Measurements from ENCODE around the gene KIAA0513.
A peak's percentile ranks its signal among the peaks of the same experiment; 100 is the strongest.

Gene KIAA0513

GRCh38 chr16:85045641-85046471 is 18.3 kb downstream of the KIAA0513 start:
- peaks cover 55 to 58% of the 10 kb centered on the region in 2 experiments for H3K4me1 ChIP-seq (ENCODE audit: control insufficient read depth in 1 of 2, insufficient read depth in 1 of 2, low read depth in 1 of 2, low read length in 1 of 2)
- no peaks in the 10 kb centered on the region for H3K27me3 ChIP-seq
- TF ChIP-seq CTCF (IDR thresholded peaks at IDR 0.05) = no peak
- peaks cover 57% of the 10 kb centered on the region for H3K36me3 ChIP-seq
- H3K27ac ChIP-seq = peak overlapping the region; percentile 78
- H3K9me3 ChIP-seq = no peaks in the 10 kb centered on the region
- H3K4me3 ChIP-seq (ENCODE audit: low read depth in 1 of 2, low read length in 1 of 2) = no peak overlapping the region

DNA sequence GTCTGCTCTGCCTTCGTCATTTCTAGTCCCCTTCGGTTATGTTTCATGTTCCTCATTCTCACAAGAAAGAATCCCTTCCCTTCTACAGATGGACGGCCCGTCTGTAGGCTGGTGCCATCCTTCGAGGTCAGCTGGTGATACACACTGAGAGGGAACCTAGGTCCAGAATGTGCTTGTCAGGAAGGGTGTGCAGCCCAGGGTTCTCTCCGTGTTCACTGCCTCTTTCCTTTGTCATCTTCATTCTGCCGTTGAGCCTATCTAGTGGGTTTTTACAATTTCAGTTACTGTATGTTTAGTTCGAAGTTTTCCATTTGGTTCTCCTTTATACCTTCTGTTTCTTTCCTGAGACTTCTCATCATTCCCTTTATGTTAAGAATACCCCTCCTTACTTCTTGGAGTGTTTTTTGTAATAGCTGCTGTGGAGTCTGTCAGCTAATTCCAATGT is 18.9 kb downstream of the KIAA0513 start:
- H3K9me3 ChIP-seq = no peaks in the 10 kb centered on the region
- H3K27ac ChIP-seq = peak overlapping the region; percentile 78
- H3K27me3 ChIP-seq = no peaks in the 10 kb centered on the region
- TF ChIP-seq CTCF (IDR thresholded peaks at IDR 0.05) = no peak
- H3K36me3 ChIP-seq = peaks cover 50% of the 10 kb centered on the region
- peaks cover 52 to 53% of the 10 kb centered on the region in 2 experiments for H3K4me1 ChIP-seq (ENCODE audit: control insufficient read depth in 1 of 2, insufficient read depth in 1 of 2, low read depth in 1 of 2, low read length in 1 of 2)
- H3K4me3 ChIP-seq (ENCODE audit: low read depth in 1 of 2, low read length in 1 of 2) = peak overlapping the region in 1 of 2 experiments; percentile 29

- H3K36me3 ChIP-seq = peaks cover 47% of the 10 kb centered on the region
- no peak for TF ChIP-seq CTCF (IDR thresholded peaks at IDR 0.05)
Observed at GRCh38 chr16:85046931-85047866, 19.6 kb downstream of the KIAA0513 start.

DNA sequence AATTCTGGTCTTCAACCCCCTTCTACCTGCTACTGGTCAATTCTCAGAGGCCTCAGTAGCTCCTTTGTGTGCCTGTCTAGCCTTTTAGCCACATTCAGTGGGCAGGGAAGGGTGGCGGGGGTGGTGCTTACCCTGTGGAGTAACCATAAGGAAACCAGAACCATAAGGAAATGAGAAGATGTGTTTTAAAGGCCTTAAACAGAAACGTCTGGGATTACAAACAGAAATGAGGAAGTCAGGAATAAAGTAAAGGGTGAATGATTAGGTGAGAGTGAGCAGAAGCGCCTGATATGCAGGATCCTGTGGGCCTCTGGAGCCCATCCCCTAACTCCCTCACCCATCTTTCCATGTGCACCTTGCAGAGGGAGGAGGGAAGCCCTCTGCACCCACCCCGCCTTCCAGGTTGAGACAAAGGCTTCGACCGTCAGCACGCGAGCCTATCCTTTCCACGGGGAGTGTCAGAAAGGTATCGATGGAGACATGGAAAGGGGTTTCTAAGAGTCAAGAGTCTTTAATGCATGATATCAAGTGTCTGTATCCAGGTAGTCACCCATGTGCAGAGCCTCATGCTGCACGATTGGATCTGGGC is 20.4 kb downstream of the KIAA0513 start:
- TF ChIP-seq CTCF (IDR thresholded peaks at IDR 0.05) = no peak
- Histone ChIP-seq H3K27me3 (no peaks in the 10 kb centered on the region), H3K27ac (peak overlapping the region; percentile 78), H3K9me3 (no peaks in the 10 kb centered on the region), H3K4me1 (ENCODE audit: control insufficient read depth in 1 of 2, insufficient read depth in 1 of 2, low read depth in 1 of 2, low read length in 1 of 2) (peaks cover 47 to 48% of the 10 kb centered on the region in 2 experiments), H3K36me3 (peaks cover 47% of the 10 kb centered on the region), H3K4me3 (ENCODE audit: low read depth in 1 of 2, low read length in 1 of 2) (peak overlapping the region in 1 of 2 experiments; percentile 29)

More at GRCh38 chr16:85046931-85047866, 19.6 kb downstream of the KIAA0513 start:
- H3K4me3 ChIP-seq (ENCODE audit: low read depth in 1 of 2, low read length in 1 of 2) = peak overlapping the region in 1 of 2 experiments; percentile 29
- H3K27me3 ChIP-seq = no peaks in the 10 kb centered on the region
- H3K9me3 ChIP-seq = no peaks in the 10 kb centered on the region
- H3K4me1 ChIP-seq (ENCODE audit: control insufficient read depth in 1 of 2, insufficient read depth in 1 of 2, low read depth in 1 of 2, low read length in 1 of 2) = peaks cover 45 to 49% of the 10 kb centered on the region in 2 experiments
- H3K27ac ChIP-seq = peak overlapping the region; percentile 78

DNA sequence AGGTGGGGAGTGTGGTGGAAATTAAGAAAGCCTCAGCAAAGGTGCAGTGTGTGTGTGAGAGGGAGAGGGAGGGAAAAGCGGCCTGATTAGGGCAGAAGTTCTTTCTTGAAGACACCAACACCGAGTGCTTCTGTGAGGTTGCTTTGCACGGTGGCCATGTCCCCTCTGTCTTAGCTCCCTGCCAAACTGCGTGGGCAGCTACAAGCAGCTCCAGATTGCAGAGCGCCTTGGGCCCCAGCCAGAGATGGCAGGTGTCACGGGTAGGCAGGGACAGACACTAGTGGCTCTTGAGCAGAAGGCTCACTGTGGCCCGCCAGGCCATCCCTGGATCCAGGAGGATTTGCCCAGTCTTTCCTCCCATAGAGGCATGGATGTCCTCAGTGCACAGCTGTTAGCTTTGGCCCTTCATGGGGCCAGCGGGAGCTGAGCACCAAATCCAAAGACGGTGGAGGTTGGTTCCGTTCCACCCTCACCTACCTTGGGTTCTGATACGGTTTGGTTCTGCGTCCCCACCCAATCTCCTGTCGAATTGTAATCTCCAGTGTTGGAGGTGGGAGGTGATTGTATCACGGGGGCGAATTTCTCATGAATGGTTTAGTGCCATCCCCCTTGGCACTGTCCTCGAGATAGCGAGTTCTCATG is 21.4 kb downstream of the KIAA0513 start:
- H3K36me3 ChIP-seq = peaks cover 45% of the 10 kb centered on the region
- no peaks in the 10 kb centered on the region for H3K9me3 ChIP-seq
- no peak overlapping the region for H3K4me3 ChIP-seq (ENCODE audit: low read depth in 1 of 2, low read length in 1 of 2)
- H3K4me1 ChIP-seq (ENCODE audit: control insufficient read depth in 1 of 2, insufficient read depth in 1 of 2, low read depth in 1 of 2, low read length in 1 of 2) = peaks cover 54 to 58% of the 10 kb centered on the region in 2 experiments
- no peak for TF ChIP-seq CTCF (IDR thresholded peaks at IDR 0.05)
- H3K27ac ChIP-seq = peak overlapping the region; percentile 78
- no peaks in the 10 kb centered on the region for H3K27me3 ChIP-seq
